ENCODE results near the gene STIL.

GRCh38 chr1:47235806-47236205 is 78.1 kb downstream of the STIL start:
- TF ChIP-seq SOX15 (CRISPR knock-in tag; IDR thresholded peaks at IDR 0.05): no peak
- no peak for TF ChIP-seq MYBL2 (CRISPR knock-in tag; IDR thresholded peaks at IDR 0.05)
- TF ChIP-seq CTCF (IDR thresholded peaks at IDR 0.05): no peak
- TF ChIP-seq HMGXB4 (CRISPR knock-in tag; IDR thresholded peaks at IDR 0.05): no peak
